GM18868 (cell line): Measurements from ENCODE around the gene PCSK5.

Experiments used
- ATAC-seq: cut with Tn5 transposase; IDR thresholded peaks from one replicate; pipeline ENCODE4 v1.9.1; 2021; ENCODE audit warnings: mild to moderate bottlenecking, moderate library complexity; ENCODE audit not compliant: unreplicated experiment

The PCSK5 gene

DNA sequence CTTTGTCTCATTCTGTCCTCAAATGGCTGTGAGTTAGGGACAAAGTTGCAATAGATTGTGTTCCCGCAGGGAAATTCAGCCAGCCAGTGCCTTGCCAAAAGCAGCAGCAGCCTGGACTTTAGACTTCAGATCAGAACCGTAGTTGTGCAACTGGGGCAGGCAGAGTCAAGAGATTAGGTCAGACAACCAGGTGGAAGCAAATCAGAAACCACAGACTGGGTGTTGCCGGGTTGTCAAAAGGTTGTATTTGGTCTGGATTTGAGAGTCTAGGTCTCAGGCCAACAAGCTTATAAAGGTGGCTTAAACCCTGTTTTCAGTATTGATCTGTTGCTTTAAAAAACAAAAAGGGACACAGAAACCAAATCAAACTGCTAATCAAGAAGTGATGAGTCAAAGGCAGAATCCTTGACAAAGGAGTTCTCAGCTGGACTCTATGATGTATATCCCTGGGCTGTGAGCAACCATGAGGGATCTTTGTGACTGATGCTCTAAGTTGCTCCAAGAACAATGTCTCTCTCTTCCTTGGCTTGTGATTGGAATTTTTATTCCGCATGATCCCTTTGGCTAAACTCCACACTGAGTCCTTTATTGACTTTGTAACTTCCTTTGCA lies 482.8 kb downstream of the PCSK5 start:
- ATAC-seq = no peak

DNA sequence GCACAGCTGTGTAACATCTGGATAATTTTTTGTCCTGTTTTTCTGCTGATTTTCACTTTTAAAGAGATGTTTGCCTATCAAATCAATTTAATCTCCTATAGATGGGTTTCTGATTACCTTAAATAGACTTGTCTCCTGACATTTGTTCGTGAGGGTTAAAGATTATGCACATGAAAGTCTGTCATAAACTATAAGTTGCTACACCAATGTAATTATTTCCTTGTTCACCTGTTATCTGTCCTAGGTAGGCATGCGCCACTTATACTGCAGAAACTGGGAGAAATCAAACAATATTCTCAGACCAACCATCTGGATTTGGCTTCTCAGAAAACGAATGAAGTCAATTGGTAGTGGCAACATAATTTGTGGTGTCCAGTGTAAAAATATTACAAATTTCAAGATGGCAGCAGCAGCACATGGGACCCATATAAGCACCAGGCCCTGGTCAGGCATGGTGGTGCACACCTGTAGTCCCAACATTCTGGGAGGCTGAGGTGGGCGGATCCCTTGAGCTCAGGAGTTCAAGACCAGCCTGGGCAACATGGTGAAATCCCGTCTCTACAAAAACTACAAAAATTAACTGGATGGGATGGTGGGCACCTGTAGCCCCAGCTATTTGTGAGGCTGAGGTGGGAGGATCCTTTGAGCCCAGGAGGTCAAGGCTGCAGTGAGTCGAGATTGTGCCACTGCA lies 483.5 kb downstream of the PCSK5 start:
- ATAC-seq = no peak

- no peak for ATAC-seq
These were observed 484.5 kb downstream of the PCSK5 start for GRCh38 chr9:76374783-76375559.

GRCh38 chr9:76377791-76378190 lies 487.3 kb downstream of the PCSK5 start:
- ATAC-seq = no peak

DNA sequence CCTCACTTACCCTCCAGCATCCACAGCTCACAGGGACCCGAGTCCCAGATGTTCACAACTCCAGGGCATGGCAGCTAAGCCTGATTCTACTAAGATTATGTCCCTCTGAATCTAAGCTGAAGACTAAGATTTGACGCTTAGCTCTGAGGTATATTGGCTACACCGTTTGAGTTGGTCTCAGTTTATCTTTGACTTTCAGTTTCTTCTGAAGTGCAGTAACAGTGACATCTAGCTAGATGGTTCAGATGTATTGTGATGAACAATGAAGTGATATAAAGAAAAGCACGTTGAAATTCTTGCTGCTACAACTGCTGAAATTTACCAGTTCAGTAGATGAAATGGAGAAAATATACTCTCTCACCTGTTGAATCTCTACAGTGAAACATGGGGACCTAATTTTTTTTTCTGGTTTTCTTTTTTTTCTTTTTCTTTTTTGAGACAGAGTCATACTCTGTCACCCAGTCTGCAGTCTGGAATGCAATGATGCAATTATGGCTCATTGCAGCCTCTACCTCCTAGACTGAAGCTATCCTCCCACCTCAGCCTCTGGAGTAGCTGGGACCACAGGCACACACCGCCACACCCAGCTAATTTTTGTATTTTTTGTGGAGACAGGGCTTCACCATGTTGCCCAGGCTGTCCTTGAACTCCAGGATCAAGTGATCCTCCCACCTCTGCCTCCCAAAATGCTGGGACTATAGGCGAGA lies 488.0 kb downstream of the PCSK5 start:
- no peak for ATAC-seq

GRCh38 chr9:76379494-76379893 lies 489.0 kb downstream of the PCSK5 start:
- ATAC-seq = no peak

- no peak for ATAC-seq
These were observed 500.2 kb downstream of the PCSK5 start for GRCh38 chr9:76390656-76391055.

- ATAC-seq = peak; percentile 75
These were observed 503.9 kb downstream of the PCSK5 start, which contains the start of gene RFK for GRCh38 chr9:76394195-76394959. TSS of gene RFK (minus strand) at chr9:76394426. CDS start at chr9:76394171, 255 bp downstream.

GRCh38 chr9:76394960-76395252 lies 504.4 kb downstream of the PCSK5 start:
- peak; percentile 49 for ATAC-seq

- ATAC-seq = no peak
These were observed 504.9 kb downstream of the PCSK5 start for GRCh38 chr9:76395381-76395780.

- ATAC-seq = no peak
These were observed 505.7 kb downstream of the PCSK5 start for GRCh38 chr9:76396144-76396543.

DNA sequence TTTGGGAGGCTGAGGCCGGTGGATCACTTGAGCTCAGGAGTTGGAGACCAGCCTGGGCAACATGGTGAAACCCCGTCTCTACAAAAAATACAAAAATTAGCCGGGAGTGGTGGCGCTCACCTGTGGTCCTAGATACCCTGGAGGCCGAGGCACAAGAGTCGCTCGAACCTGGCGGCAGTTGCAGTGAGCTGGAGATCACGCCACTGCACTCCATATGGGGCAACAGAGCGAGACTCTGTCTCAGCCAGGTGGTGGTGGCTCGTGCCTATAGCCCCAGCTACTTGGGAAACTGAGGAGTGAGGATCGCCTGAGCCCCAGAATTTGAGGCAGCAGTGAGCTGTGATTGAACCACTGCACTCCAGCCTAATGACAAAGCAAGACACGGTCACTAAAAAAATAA lies 506.1 kb downstream of the PCSK5 start:
- no peak for ATAC-seq

GRCh38 chr9:76399856-76400255 lies 509.4 kb downstream of the PCSK5 start:
- ATAC-seq = no peak

- ATAC-seq = no peak
These were observed 510.1 kb downstream of the PCSK5 start for GRCh38 chr9:76400534-76401096.

GRCh38 chr9:76401176-76401575 lies 510.7 kb downstream of the PCSK5 start:
- no peak for ATAC-seq

DNA sequence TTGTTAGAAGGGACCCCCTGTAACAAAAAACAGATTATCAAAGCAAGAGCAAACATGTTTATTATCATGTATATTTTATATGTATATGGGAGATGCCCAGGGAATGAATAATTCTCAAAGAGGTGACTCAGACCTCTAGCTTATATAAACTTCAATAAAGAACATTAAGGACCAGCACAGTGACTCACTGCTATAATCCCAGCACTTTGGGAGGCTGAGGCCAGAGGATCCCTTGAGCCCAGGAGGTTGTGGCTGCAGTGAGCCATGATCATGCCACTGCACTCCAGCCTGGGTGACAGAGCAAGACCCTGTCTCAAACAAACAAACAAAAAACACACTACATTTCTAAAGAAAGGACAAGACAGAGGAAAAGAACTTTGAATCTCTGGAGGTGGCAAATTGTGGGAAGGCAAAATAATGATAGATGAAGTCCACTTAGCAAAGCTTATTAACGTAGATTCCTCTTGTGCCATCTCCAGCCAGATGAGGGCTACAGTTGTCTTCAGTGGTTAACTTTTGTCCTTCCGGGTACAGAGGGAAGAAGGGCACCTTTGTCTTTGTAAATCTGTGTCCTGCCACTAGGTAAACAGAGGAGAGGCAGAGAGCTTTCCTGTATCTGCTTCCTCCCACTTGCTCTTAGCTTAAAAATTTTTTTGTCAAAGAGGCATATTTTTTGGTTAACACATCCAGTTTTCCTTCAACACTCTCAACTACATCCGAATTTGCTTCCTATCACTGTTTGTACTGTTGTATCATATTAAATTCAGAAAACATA lies 511.3 kb downstream of the PCSK5 start:
- no peak for ATAC-seq

GRCh38 chr9:76403352-76403751 lies 512.9 kb downstream of the PCSK5 start:
- peak; percentile 87 for ATAC-seq

DNA sequence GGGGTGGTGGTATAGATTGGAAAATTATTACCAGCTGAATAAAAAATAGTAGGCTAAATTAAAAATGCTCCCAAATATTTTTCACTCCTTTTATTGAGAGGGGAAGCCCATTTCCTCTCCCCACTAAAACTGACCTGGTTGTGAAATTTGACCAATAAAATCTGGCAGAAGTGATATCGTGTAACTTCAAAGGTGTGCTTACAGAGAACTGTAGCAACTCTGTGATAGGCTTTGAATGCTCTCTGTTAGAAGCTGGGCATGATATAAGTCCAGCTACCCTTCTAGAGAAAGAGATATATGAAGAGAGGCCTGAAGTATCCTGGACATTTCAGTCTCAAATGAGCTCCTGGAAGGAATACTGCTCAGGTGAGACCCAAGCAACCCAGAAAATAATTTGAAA lies 513.9 kb downstream of the PCSK5 start:
- no peak for ATAC-seq

DNA sequence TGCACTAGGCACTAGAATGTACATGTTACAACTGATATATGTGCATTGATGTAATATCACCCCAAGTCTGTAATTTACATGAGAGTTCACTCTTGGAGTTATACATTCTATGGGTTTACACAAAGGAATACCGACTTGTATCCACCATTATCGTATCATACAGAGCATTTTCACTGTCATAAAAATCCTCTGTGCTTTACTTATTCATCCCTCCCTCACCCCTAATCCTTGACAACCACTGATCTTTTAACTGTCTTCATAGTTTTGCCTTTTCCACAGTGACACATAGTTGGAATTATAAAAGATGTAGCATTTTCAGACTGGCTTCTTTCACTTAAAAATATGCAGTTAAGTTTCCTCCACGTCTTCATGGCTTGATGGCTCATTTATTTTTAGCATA lies 514.9 kb downstream of the PCSK5 start:
- no peak for ATAC-seq

DNA sequence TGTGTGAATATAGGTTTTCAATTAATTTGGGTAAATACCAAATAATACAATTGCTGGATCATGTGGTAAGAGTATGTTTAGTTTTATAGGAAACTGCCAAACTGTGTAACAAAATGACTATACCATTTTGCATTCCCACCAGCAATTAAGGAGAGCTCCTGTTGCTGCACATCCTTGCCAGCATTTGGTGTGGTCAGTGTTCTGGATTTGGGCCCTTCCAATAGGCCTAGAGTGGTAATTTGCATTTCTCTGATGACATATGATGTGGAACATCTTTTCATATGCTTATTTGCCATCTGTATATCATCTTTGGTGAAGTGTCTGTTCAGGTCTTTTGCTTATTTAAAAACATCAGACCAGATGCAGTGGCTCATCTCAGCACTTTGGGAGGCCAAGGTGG lies 515.4 kb downstream of the PCSK5 start:
- ATAC-seq = no peak
